GM12801 (cell line): Measurements from ENCODE around the gene ROR2.

ENCODE experiments used
- TF ChIP-seq, protein P1 (sequence below): IDR thresholded peaks from one replicate; pipeline ENCODE4 v1.5.1; 2011; ENCODE audit warnings: control low read depth; ENCODE audit not compliant: insufficient read length; ENCODE audit errors: extremely low read depth

Gene ROR2

DNA sequence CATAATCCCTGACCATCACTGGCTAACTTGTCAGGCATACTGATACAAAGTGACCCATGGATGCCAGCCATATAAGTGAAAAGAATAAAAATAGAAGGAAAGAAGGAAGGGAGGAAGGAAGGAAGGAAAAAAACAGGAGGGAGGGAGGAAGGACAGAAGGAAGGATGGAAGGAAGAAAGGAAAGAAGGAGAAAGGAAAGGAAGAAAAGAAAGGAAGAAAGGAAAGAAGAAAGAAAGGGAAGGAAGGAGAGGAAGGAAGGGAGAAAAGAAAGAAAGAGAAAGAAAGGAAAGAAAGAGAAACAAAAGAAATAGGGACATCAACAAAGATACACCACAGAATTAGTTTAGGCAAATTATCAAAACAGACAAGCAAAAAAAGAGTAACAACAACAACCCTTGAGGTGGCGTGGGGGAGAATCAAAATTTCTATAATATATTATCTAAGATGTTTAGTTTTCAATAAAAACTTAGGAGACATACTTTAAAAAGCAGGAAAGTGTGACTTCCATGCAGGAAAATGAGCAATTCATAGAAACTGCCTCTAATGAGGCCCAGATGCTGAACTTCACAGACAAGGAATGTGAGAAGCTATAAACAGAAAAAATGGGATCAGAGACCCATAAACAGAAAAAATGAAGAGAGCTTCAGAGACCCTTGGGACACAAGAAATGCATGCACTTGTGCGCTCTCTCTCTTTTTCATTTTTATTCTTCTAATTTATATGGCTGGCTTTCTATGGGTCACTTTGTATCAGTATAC is 430.3 kb downstream of the ROR2 start:
- TF ChIP-seq, protein P1, sequence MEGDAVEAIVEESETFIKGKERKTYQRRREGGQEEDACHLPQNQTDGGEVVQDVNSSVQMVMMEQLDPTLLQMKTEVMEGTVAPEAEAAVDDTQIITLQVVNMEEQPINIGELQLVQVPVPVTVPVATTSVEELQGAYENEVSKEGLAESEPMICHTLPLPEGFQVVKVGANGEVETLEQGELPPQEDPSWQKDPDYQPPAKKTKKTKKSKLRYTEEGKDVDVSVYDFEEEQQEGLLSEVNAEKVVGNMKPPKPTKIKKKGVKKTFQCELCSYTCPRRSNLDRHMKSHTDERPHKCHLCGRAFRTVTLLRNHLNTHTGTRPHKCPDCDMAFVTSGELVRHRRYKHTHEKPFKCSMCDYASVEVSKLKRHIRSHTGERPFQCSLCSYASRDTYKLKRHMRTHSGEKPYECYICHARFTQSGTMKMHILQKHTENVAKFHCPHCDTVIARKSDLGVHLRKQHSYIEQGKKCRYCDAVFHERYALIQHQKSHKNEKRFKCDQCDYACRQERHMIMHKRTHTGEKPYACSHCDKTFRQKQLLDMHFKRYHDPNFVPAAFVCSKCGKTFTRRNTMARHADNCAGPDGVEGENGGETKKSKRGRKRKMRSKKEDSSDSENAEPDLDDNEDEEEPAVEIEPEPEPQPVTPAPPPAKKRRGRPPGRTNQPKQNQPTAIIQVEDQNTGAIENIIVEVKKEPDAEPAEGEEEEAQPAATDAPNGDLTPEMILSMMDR: no peak

DNA sequence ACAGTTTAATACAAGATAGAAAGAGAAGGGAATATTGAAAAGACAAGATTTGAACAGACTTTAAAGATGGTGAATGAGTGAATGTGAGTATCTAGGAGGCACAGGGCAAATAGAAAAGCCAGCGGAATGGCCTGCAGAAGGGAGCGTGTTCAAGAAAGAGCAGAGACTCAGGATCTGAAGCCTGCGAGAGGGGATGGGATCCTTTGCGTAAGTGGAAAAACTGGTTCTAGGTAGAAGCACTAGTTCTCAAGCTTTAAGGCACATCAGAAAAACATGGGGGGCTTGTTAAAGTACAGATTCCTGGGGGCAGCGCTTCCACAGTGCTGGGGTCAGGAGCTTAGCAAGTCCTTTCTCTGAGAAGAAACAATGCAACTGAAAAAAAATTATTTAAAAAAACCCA is 431.6 kb downstream of the ROR2 start:
- TF ChIP-seq, protein P1: no peak

DNA sequence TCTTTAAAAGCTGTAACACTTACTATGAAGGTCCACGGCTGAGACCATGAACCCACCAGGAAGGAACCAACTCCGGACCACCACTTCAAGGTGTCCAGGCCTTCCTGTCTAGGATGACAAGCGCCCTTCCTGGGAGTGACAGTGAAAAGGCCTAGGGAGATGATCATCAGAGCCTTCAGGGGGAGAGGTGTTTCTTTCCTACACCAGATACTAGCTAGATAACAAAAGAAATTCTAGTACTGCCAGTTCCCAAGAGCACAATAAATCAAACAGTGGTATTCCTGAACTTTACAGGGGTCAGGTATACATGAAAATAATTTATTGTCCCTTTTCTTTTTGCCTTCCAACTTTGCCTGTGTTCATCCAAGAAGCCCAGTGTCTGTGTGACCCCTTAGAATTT is 432.2 kb downstream of the ROR2 start:
- TF ChIP-seq, protein P1: no peak

DNA sequence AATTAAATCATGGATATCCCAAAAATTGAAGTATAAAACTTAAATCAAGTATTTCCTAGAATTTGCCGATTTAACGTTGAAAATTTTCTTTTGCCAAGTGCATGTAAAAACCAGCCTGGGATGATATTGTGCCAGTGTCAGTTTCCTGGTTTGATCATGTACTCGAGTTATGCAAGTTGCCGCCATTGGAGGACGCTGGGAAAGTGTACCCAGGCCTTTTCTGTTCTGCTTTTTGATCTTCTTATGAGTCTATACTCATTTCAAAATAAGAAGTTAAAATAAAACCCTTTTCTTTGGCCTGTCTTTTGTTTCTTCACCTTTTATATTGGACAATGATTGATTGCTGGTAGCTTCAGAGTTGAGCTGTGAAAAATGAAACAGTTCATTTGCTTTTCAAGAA is 433.3 kb downstream of the ROR2 start:
- TF ChIP-seq, protein P1: no peak

DNA sequence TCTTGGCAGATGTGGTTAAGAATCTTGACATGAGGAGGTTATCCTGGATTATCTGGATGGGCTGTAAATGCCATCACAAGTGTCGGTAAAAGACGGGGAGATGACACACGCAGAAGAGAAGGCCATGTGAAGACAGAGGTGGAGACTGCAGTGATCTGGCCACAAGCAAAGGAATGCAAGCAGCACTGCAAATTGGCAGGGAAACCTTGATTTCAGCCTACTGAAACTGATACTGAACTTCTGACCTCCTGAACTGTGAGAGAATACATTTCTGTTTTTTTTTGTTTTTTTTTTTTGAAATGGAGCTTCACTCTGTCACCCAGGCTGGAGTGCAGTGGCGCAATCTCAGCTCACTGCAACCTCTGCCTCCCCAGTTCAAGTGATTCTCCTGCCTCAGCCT is 433.9 kb downstream of the ROR2 start:
- TF ChIP-seq, protein P1: no peak

DNA sequence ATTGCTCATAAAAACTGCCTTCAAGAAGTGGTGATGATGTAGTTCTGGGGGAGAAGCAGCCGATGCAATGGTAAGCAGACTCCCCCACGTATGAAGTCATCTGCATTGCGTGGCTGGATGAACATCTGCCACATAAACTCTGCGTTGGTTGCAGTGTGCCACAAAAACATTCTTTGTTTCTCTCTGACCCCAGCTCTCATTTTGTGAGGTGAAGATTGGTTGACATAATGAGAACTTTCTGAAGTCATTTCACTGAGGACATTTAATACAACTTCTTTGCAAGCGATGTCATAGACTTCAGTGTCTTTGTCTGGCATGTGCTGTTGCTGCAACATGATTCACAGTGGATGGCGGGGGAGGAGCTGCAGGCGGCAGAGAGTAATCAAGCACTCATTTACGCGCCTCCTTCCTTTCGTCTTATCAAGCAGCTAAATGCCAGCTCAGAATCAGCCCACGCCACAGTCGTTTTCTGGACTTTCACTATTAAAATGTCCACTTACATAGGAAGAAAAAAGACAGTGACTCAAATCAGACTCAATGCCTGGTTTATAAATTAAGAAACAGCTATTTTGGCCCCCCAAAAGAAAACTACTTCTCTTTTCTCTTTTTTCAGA is 434.8 kb downstream of the ROR2 start:
- TF ChIP-seq, protein P1: no peak
